Lower leg skin (tissue), 3 donors: ENCODE data around the gene PMEPA1.

ENCODE experiments used
- CTCF ChIP-seq, 3 donors: fragments of 450-650 bp; IDR thresholded peaks; one replicate each; pipeline ENCODE4 v1.5.1; 2016; ENCODE audit warnings: antibody characterized with exemption in 3 of 3, mild to moderate bottlenecking in 3 of 3, moderate library complexity in 2 of 3
- POLR2A ChIP-seq, 2 donors: fragments of 450-650 bp; IDR thresholded peaks; one replicate each; pipeline ENCODE4 v1.6.1; 2016 to 2017; ENCODE audit warnings: antibody characterized with exemption in 2 of 2, mild to moderate bottlenecking in 1 of 2, moderate library complexity in 1 of 2

DNA sequence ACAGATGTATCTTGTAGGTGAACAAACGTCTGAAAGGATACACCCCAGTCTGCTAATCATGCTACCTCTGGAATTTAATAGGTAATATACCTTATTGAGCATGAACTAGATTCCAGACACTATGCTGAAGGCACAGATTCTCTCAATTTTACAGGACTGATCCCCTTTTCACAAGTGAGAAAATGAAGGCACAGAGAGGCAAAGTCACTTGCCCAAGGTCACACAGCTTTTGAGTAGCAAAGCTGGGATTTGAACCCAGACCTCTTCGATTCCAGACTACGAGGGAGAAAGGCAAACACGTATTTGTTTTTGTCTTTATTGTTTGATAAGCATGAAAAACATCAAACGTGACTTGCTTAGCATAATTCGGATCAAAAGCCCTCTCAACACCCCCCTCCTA lies 34.4 kb upstream of the PMEPA1 start:
- TF ChIP-seq CTCF (IDR thresholded peaks at IDR 0.05) (no peak), POLR2A (IDR thresholded peaks at IDR 0.05) (no peak)
